KG1 (cell line): Measurements from ENCODE around the gene TMOD3.
"Not testable (repeated sequence)": the region's sequence is repeated elsewhere in the genome, so short reads cannot be mapped to it uniquely, and the experiment has no call there.

ENCODE experiments used
- DNase-seq: peaks from one replicate; lab custom pipeline; 2025; lab: John Stamatoyannopoulos, UW

TMOD3 gene

DNA sequence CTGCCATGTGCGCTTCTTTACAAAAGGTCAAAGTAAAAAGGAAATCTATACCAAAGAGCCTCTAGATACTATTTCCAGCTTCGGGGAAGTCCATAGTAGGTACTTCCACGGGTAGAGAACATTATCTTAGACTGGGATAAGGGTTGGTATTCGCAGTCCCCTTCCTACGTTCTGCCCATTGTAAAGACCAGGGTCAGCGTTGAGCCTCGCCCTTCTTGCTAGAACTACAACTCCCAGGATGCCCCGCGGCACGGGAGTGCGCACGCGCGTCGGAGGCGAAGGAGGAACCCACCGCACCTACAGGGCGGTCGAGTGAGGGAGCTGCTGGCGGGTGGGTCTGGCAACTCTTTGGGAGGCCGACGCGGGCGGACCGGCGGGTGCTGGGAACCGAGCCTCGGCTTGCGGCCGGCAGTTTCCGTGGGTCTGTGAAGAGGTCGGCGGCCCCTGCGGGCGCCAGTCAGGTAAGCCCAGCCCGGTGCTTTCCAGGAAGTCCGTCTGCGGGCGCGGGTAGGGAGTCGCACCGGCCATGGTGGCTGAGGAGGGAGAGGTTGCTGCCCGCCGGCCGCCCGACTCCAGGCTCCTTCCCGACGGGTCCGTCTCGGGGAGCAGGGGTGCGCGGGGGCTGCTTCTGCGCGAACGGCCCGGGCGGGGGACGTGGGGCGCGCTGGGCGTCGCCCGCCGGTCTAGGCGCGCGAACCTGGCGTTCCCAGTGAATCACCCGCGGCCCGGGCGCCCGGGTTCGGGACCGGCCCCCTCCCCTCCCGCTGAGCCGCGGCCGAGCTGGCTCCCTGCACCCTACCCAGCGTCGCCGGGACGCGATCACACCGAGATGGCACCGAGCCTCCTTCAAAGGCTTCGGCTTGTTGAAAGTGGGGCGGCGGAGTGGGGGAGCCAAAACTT, at the start of gene TMOD3:
TSS of gene TMOD3 (plus strand) at position 278 of the 900 bp plus-strand sequence. CDS start 33,232 bp downstream, outside the sequence.
- peak; percentile 84 for DNase-seq

DNA sequence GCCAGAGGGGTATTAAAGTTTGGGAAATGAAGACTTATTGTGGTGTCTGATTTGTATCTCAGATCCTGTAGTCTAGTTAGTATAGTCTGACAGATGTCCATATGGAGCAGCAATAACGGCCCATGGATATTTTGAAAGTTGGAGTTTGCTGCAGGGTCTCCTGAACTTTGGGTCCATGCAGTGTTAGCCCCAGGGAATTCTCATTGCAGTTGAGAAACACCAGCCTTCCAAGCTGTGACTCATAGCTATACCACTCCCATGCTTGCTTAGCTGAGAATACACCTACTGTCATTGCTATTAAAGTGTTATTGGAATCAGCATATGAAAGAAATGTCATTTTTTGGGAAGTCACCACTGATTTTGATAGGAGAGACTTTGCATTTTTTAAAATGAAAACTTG, 48.8 kb upstream of the TMOD3 start:
- no peak for DNase-seq

DNA sequence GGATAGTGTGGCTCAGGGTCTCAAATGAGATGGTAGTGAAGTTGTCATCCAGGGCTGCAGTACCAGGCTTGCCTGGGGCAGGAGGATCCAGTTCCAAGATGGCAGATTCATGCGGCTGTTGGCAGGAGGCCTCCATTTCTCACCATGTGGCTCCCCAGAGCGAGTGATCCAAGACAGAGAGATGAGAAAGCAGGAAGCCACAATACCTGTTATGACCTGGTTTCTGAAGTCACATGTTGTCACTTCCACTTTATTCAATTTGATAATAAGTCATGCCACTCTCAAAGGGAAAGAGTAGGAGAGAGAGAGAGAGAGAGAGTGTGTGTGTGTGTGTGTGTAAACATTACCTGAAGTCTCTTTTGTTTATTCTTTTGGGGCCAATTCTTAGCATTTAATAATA, 47.9 kb upstream of the TMOD3 start:
- DNase-seq = no peak

DNA sequence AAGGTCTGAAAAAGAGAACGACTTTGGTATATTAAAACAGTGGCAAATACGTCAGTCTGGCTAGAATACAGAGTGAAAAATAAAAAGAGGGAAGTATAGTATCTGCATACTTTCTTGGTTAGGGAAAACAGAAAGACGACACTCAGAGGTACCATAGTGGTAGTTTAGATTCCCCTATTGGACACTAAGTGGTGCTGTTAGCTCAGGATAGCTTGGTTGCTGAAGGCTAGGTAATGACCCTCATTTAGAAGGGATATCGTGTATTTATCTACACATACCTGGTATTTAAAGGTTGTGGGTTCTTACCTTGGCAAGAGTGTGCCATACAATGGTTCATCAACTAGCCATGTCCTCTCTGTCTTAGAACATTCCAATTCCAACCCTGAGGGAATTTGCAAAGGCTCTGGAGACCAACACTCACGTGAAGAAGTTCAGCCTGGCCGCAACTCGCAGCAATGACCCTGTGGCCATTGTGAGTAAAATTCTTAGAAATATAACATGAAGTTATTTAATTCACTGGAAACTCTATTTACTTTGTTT, 47.0 kb upstream of the TMOD3 start:
- DNase-seq = no peak

DNA sequence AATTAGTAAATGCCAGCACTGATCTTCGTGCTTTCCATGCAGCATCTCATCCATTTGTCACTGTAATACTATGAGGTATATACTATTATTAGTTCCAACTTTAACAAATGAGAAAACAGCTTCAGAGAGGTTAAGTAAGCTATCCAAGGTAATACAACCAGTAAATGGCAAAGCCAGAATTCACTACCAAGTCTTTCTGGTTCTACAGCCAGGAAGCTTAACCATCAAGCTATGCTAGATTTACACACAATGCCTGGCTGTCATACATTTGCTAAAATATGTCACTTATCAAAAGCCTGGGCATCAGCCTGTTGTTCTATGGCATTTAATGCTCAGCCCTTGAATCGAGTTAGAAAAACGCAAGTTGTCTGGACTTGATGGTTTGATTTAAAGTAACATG, 45.5 kb upstream of the TMOD3 start:
- DNase-seq = no peak

DNA sequence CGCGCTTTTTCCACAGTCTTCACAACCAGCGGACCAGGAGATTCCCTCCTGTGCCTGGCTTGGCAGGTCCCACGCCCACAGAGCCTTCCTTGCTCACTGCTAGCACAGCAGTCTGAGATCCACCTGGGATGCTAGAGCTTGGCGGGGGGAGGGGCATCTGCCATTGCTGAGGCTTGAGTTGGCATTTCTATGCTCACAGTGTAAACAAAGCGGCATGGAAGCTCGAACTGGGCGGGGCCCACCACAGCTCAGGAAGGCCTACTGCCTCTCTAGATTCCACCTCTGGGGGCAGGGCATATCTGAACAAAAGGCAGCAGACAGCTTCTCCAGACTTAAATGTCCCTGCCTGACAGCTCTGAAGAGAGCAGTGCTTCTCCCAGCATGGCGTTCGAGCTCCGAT, 42.3 kb upstream of the TMOD3 start:
- DNase-seq = not testable (repeated sequence)

DNA sequence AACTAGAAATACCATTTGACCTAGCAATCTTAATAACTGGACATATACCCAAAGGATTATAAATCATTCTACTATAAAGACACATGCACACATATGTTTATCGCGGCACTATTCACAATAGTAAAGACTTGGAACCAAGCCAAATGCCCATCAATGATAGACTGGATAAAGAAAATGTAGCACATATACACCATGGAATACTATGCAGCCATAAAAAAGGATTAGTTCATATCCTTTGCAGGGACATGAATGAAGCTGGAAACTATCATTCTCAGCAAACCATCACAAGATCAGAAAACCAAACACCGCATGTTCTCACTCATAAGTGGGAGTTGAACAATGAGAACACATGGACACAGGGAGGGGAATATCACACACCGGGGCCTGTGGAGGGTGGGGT, 37.0 kb upstream of the TMOD3 start:
- DNase-seq = not testable (repeated sequence)

DNA sequence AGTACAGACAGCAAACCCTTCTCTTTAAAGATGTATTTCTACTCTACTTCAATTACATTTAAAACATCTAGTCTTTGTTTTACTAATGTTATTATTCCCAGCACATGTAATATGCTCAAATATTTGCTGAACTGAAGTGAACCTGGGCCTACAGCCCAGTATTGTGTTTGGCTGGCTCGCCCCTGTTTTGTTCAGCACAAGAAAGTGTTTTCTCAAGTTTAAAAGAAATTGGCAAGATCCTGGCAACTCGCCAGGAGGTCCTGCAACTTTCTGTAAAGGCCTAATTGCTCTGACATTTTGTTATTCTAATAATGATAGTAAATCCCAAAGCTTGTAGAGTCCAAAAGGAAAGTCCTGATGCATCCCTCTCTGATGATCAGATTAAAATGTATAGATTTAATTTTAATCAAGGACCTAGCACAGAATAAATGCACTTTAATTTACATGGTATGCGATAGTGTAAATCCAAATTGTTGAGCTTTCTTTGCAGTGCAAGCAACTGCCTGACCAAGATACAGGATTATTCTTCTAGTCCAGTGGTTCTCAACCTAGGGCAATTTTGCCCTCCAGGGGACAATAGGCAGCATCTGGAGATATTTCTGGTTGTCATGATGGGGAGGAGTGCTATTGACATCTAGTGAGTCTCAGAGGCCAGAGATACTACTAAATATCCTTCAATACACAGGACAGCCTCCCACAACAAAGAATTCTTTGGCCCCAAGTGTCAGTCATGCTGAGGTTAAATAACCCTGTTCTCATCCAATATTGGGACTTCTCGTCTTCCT, 35.7 kb upstream of the TMOD3 start:
- no peak for DNase-seq

DNA sequence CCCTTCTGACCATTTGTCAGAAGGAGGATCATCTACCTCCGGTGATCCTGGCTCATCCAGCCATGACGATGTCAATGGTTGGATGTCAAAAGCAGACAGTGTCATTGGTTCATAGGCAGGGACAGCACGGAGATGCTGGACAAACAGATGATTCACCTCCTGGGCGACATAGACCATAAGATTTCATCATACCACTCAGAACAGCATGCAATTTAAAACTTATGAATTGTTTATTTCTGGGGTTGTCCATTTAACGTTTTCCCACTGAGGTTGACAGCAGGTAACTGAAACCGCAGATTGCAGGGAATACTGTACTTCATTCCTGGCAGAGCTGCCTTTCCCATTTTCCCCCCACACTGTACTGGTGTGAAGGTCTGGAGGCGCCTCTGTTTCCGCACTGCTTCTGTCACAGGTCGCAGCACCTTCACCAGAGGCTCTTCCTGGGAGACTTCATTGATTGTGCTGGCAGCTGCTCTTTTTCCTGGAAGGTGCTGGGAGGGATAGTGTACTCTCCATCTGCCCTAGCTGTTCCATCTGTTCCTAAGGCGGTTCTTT, 32.5 kb upstream of the TMOD3 start:
- DNase-seq = no peak

DNA sequence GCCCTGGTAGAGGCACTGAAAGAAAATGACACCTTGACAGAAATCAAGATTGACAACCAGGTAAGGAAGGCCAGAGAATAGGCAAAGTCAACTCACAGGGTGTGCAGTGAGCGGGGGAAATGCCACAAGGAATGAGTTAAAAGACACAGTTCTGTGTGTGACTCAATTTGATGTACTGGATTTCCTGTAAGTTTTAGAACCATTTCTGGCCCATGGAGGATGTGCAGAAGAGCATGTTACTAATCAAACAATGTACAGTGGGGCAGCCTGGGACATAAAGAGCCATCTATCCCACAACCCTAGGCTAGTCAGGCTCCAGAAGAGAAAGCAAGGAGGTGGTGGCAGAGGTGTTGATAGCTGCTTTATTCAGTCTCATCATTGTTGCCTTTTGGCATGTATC, 31.2 kb upstream of the TMOD3 start:
- no peak for DNase-seq

DNA sequence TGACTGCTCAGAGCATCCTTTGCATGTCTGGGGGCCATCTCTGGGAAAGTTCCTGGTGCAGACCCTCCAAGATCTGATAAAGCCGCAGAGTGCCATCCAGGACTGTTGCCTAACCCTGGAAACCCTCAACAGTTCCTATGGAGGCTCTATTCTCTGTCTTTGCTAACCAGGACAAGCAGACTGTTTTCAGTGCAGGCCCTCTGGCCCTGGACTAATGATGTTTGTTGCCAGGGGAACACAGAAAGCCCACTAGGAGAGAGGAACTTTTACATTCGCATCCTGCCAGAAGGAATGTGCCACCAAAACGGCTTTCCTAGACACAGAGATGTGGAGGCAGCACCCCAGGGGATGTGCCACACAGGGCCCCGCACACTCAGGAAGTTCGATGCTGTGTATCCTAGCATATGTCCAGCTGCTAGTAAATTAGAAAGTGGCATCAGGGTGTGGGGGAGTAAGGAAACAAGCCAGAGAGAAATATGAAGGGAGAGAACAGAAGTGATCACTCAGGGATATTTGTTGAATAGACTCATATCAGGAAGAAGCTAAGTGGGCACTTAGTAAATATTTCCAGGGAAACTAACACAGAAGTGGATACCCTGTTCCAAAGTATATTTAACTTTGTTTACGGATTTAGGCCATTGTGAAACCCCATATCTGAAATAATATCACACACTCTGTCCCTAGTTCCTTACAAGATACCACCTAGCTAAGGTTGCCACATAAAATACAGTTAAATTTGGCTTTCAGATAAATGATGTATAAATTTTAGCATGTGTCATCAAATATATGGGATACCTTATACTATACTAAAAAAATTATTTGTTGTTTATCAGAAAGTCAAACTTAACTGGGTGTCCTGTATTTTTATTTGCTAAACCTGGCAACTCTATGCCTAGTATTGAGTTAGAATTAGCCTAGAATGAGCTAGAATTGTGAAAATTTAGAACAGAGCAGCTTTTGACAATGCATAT, 29.9 kb upstream of the TMOD3 start:
- no peak for DNase-seq

DNA sequence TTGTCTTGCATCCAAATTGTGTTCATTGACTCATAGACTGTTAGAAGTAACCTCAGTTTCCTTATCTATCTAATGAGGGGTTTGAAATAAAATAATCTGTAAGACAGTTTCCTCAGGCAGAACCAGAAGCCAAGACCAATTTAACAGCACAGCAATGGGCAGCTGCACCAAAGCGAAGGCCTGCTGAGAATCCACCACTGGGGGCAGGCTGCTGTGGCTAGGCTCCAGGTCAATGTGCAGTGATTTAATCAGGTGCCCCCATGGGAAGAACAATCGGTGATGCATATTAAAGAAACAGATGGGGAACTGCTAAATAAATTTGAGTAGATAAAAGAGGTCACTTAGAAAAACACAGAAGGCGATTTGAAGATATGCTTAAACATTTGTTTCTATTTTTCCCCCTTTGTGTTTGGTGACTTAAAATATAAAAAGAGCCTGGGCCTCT, 28.0 kb upstream of the TMOD3 start:
- DNase-seq = no peak

DNA sequence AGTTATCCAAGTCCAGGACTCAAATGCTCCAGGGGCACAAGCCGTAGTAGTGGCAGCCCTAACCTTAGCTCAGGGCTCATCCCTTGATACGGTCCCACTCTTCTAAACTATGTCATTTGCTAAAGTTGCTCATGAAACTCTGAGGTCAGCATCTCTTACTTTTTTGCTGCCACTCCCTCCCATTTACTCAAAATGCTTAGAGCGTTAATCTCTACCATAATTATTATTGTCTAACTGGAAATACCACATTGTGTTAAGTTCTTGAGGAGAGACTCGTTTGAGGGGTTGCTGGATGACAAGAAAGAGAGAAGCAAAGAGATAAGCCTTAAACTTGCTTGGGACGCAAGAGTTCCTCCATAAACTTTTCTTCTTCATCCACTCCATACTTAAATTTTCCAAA, 26.9 kb upstream of the TMOD3 start:
- no peak for DNase-seq

DNA sequence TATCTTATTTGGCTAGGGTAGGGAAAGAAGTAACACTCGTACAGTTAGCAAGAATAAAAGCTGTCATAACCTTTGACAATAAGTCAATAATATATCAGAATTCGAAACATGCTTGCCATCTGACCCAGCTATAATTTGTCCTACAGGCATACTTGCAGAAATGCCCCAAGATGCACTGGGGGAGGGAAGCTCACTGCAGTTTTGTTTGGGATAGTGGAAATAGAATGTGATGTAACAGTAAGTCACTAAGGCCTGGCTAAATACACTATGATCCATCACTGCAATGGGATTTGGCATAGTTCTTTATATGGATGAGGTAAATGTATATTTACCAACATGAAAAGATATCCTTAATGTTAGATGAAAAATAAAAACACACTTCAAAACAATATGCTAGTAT, 25.5 kb upstream of the TMOD3 start:
- no peak for DNase-seq

DNA sequence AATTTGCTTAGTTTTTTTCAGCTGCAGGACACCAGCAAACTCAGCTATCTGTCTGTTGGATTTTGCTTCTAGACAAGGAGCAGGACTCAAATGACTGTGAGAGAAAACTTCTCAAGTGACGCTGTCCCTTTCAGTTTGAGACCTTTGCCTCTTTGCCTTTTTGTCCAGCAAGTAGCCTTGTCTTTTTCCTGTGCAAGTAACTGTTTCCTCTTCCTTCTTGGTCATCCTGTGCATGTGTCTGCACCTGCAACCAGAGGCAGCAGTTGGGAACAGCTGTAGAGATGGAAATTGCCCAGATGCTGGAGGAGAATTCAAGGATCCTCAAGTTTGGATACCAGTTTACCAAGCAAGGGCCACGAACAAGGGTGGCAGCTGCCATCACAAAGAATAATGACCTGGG, 23.3 kb upstream of the TMOD3 start:
- no peak for DNase-seq

DNA sequence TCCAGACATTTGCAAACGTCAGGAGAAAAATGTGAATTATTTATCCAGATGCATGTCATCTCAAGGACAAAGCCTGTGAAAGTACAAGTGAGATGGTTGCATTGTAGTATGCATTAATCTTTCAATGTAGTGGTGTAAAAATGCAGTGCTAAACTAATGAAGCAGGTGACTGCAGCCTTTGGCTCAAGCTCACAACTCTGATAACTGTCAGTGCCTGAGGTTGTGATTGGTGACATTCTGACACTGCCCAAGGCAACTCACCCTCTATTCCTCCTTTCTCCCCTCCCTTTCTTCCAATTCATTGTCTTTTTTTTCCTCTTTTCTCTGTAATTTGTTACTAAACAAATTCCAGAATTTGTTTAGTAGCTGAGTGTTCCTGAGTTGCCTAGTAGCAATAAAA, 20.0 kb upstream of the TMOD3 start:
- DNase-seq = no peak

DNA sequence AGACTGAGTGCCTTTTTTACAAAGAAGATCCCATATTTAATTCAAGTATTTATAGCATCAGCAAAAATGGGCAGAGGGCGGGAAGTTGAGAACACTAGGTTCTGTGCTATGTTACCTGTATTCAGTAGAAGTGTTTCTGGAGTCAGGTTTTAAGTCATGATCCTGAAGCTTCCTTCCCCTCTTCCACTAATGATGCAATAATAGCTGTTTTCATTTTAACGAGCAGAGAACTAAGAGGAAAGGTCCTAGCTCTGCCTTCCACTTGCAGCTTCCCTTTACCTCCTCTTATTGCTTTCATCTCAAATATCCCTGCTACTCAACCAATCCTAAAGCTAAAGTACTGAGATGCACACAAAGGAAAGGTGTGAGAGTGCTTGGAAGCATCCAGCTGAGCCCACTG, 16.9 kb upstream of the TMOD3 start:
- DNase-seq = no peak

DNA sequence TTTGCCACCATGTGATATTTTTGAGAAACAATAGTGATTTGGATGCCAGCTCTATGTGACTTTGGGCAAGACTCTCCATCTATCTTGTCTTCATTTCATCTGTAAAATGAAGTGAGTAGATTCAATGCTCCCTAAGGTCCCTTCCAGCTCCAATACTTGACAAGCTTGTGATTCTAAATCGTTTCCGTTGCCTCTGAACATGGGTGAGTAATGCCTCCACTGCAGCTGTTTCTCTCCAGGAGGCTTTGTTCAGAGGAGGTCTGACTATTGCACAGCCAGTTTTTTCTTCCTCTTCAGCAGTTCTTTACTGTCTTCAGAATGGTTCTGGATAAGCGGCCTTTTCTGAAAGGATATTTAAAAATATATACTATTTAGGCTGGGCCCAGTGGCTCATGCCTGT, 14.8 kb upstream of the TMOD3 start:
- no peak for DNase-seq

DNA sequence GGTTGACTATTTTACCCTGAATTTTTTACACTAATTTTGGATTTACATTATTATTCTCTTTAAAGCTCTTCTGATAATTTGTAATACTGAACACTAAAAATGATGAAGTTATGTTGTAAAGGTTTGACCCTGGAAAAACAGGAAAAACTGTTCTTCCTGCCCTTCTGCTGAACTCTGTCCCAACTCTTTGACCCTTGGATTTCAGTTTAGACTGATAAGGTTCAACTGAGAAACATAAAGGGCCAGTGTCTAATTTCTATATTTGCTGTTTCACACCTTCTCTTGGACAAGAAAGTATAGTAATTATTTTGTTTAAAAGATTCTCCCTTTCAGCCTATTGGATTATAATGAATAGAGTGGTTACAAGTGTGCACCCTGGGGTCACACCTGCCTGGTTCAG, 12.8 kb upstream of the TMOD3 start:
- no peak for DNase-seq

DNA sequence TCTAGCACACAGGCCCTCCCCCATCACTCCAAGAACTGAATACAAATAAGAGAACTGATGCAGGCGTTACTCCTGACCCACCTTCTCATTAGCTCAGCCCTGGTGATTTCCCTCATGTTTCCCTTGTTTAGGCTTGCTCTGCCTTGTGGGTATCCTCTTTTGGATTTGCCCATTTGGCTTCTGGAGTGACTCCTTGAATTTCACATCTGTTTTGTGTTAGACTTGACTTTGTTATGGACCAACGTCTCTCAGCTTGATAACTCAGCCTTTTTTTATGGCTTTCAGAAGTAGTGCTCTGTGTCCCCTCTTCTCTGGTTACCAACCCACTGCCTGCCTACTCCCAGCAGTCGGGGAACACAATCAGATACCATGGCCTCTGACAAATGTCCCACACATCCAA, 11.3 kb upstream of the TMOD3 start:
- DNase-seq = no peak

DNA sequence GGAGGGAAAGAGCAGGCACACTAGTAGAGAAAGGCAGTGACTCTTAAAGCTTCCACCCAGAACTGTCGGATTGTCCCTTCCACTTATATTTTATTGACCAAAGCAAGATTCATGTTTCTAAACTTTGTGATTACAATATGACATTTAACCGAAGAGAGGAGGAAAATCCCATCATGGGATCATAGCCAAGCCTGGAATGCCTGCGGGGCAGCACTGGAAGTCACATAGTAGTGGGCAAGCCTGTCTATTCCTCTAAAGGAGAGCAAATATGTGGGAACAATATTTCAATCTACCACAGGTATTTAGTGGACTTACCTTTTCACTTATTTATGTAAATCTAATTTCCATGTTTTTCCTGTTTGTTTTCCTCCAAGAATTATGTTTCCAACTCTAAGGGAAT, 3.8 kb upstream of the TMOD3 start:
- DNase-seq = no peak
